Measurements from ENCODE around the gene UNC13A.
"Not testable (repeated sequence)": the region's sequence is repeated elsewhere in the genome, so short reads cannot be mapped to it uniquely, and the experiment has no call there.

UNC13A gene

GRCh38 chr19:17581211-17581874 is 106.8 kb downstream of the UNC13A start:
- DNase-seq (ENCODE audit: low read depth, low spot score): no peak

DNA sequence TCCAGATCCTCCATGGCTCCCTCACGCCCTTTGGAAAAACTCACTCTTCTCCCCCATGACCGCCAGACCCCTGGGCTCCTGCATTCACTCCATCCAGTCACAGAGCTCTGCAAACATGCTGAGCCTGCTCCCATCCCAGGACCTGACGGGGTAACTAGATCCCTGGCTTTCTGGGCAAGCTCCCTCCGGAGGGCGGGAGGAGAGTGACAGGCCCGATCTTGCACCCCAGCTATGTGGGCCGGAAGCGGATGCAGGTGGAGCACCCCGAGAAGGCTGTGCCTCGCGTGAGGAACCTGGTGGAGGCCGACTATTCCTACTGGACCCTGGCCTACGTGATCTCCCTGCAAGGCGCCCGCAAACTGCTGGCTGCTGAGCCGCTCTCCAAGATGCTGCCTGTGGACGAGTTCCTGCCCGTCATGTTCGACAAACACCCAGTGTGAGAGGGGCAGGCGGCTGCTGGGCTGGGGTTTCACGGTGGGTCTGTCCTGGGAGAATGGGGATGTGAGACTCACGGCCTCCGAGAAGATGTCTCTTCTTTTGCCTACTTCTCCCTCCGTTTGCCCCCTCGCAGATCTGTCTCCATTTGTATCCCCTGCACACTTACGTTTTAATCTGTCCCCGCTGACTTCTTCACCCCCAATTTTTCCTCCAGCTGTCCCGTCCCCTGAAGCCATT is 107.5 kb downstream of the UNC13A start:
- H3K4me3 ChIP-seq (ENCODE audit: low read length): no peak overlapping the region
- DNase-seq (ENCODE audit: low read depth, low spot score): no peak

More at GRCh38 chr19:17581211-17581874, 106.8 kb downstream of the UNC13A start:
- H3K4me3 ChIP-seq (ENCODE audit: low read length): no peak overlapping the region

GRCh38 chr19:17579661-17580244 is 108.4 kb downstream of the UNC13A start:
- no peak overlapping the region for H3K4me3 ChIP-seq (ENCODE audit: low read length)
- DNase-seq (ENCODE audit: low read depth, low spot score): no peak

DNA sequence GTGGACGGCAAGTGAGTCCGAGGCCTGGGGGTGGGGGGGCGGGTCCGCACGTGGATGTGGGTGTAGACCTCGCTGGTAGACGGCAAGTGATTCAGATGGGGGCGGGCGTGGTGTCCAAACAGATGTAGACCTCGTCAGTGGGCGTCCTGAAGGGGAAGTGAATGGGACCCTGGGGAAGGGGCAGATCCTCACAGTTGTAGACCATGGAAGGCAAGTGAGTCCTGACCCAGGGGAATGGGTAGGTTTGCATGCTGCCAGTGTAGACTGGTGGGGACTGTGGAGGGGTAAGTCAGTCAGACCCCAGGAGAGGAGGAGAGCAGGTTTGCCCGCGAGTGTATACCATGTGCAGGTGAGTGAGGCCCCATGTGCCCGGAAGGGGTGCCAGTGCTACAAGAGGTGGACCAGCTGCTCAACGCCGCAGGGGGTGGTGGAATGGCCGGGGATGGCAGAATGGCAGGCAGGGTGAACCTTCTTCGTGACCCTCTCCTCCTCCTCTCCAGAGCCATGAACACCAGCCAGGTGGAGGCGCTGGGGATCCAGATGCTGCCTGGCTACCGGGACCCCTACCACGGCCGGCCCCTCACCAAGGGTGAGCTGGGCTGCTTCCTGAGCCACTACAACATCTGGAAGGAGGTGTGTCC is 110.6 kb downstream of the UNC13A start:
- H3K4me3 ChIP-seq (ENCODE audit: low read length): no peak overlapping the region
- DNase-seq (ENCODE audit: low read depth, low spot score): no peak

DNA sequence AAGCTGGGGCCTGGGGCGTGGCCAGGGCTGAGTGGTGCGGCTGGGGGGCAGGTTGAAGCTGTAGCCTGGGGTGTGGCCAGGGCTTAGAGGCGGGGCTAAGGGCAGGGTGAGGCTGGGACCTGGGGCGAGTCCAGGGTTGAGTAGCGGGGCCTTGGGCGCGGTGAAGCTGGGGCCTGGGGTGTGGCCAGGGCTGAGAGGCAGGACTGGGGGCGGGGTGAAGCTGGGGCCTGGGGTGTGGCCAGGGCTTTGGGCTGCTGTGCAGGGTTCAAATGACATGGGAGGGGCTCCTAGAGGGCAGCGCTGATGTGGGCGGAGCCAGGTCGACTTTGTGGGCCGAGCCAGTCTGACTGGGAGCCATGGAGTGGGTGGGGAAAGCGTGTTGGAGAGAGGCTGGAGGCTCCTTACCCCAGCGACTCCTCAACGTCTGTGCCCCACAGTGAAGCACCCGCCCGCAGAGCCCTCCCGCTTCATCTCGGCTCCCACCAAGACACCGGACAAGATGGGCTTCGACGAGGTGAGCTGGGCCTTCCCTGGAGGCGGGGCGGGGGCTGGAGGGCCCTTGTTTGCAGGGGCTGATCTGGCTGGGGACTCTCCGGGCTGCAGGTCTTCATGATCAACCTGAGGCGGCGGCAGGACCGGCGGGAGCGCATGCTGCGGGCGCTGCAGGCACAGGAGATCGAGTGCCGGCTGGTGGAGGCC is 111.2 kb downstream of the UNC13A start:
- peak; percentile 28 for DNase-seq (ENCODE audit: low read depth, low spot score)
- H3K4me3 ChIP-seq (ENCODE audit: low read length): no peak overlapping the region

GRCh38 chr19:17575871-17576757 is 112.0 kb downstream of the UNC13A start:
- DNase-seq (ENCODE audit: low read depth, low spot score): no peak
- H3K4me3 ChIP-seq (ENCODE audit: low read length): no peak overlapping the region

- H3K4me3 ChIP-seq (ENCODE audit: low read length): no peak overlapping the region
- DNase-seq (ENCODE audit: low read depth, low spot score): no peak
Observed at GRCh38 chr19:17572638-17573037, 115.5 kb downstream of the UNC13A start.

DNA sequence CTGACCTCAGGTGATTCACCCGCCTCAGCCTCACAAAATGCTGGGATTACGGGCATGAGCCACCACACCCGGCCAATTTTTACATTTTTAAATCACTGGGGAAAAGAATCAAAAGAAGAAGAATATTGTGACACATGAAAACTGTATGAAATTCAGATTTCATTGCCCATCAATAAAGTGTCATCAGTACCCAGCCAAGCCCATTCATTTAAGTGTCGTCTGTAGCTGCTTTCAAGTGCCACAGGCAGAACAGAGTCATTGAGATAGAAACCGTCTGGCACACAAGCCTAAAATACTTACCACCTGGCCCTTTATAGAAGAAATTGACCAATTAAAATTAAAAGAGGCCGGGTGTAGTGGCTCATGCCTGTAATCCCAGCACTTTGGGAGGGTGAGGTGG is 117.4 kb downstream of the UNC13A start:
- H3K4me3 ChIP-seq (ENCODE audit: low read length): no peak overlapping the region
- DNase-seq (ENCODE audit: low read depth, low spot score): no peak

- DNase-seq (ENCODE audit: low read depth, low spot score); H3K4me3 ChIP-seq (ENCODE audit: low read length): not testable (repeated sequence)
Observed at GRCh38 chr19:17570291-17570690, 117.9 kb downstream of the UNC13A start.

DNA sequence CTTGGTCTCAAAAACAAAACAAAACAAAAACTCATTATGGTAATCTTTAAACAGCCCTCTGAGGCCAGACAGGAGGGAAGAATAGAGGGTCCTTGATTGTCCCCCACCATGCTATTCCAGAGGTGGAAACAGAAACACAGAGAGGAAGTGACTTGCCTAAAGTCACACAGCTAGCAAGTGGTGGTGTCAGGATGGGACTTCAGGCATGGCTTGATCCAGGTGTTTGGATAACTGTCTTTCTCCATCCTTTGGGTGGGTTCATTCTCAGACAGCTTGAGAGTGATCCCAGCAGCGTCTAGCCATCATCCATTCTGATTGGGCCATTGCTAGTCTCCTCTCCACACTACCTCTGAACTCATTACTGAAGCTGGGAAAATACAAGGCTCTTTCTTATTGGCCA is 120.2 kb downstream of the UNC13A start:
- no peak for DNase-seq (ENCODE audit: low read depth, low spot score)
- H3K4me3 ChIP-seq (ENCODE audit: low read length): no peak overlapping the region

GRCh38 chr19:17565611-17566010 is 122.5 kb downstream of the UNC13A start:
- H3K4me3 ChIP-seq (ENCODE audit: low read length): no peak overlapping the region
- no peak for DNase-seq (ENCODE audit: low read depth, low spot score)

DNA sequence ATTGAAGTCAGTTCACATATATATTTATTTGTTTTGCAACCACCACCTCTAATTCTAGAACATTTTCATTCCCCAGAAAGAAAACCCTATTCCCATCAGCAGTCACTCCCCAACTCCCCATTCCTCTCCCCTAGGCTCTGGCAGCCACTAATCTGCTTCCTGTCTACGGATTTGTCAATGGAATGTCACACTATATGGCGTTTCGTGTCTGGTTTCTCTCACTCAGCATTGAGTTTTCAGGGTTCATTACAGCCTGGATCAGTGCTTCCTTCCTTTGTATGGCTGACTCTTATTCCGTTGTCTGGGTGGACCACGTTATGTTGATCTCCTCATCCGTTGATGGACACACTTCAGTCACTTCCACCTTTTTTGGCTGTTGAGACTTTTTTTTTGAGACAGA is 123.4 kb downstream of the UNC13A start:
- no peak for DNase-seq (ENCODE audit: low read depth, low spot score)

DNA sequence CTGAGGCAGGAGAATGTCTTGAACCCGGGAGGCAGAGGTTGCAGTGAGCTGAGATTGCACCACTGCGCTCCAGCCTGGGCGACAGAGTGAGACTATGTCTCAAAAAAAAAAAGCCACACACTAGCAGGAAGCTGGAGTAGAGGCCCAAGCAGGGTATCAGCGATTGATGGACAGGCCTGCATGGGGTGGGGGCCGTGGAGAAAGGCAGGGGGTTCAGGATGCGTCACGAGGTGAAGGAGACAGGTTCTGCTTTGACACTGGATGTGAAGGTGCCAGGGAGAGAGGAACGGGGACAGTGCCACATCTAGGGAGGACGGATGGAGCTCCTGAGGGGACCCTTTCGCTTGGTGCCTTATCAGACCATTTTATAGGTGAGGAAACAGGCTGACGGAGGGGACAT is 125.6 kb downstream of the UNC13A start:
- H3K4me3 ChIP-seq (ENCODE audit: low read length): no peak overlapping the region
- no peak for DNase-seq (ENCODE audit: low read depth, low spot score)

More for the DNA sequence above, 123.4 kb downstream of the UNC13A start:
- H3K4me3 ChIP-seq (ENCODE audit: low read length): no peak overlapping the region

- H3K4me3 ChIP-seq (ENCODE audit: low read length): no peak overlapping the region
Observed at GRCh38 chr19:17562097-17562496, 126.1 kb downstream of the UNC13A start.

GRCh38 chr19:17560205-17560595 is 128.0 kb downstream of the UNC13A start:
- no peak for DNase-seq (ENCODE audit: low read depth, low spot score)
- no peak overlapping the region for H3K4me3 ChIP-seq (ENCODE audit: low read length)

More at GRCh38 chr19:17562097-17562496, 126.1 kb downstream of the UNC13A start:
- DNase-seq (ENCODE audit: low read depth, low spot score): no peak

DNA sequence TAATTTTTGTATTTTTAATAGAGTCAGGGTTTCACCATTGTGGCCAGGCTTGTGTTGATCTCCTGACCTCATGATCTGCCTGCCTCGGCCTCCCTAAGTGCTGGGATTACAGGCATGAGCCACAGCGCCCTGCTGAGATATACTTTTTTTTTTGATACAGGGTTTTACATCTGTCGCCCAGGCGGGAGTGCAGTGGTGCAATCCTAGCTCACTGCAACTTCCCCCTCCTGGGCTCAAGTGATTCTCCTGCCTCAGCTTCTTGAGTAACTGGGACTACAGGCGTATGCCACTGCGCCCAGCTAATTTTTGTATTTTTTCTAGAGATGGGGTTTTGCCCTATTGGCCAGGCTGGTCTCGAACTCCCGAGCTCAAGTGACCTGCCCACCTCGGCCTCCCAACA is 130.7 kb downstream of the UNC13A start:
- no peak overlapping the region for H3K4me3 ChIP-seq (ENCODE audit: low read length)
- DNase-seq (ENCODE audit: low read depth, low spot score): no peak

- peak overlapping the region; percentile 72; the same call in 1 of the 2 replicates for H3K4me3 ChIP-seq (ENCODE audit: low read length)
- no peak for DNase-seq (ENCODE audit: low read depth, low spot score)
Observed at GRCh38 chr19:17556995-17557394, 131.2 kb downstream of the UNC13A start.

All from Jurkat, Clone E6-1 (cell line).